Pancreas (tissue), 10 donors: ENCODE results near the gene NEGR1. TPM values are rescaled to one million over a fixed set of nuclear protein-coding genes. Genes with fewer than 3 reads are reported as not detected.

Source experiments
- ATAC-seq, 4 donors: fragments of 200-7000 bp; cut with Tn5 transposase; one replicate each; pipeline versions ENCODE4 v1.8.0 to v1.9.1; 2020; ENCODE audit warnings: mild to moderate bottlenecking in 4 of 4, moderate library complexity in 4 of 4
- DNase-seq, 6 donors: peaks; one replicate each; pipeline ENCODE4 v3.0.0-alpha.2; 2020
- FAIRE-seq: peaks from 2 replicates; lab custom pipeline; 2012; peaks lifted over from hg19 to GRCh38; lab: Jason Lieb, UNC
- H3K27ac ChIP-seq, 4 donors: fragments of 200-600 bp; sonication (generic); 1 replicate in 3 of 4; 2 replicates in 1 of 4; pipeline versions ENCODE4 v1.5.0 to v1.8.0; 2020
- H3K27me3 ChIP-seq, 4 donors: fragments of 200-600 bp; one replicate each; pipeline ENCODE4 v1.8.0; 2021
- H3K36me3 ChIP-seq, 3 donors: fragments of 200-600 bp; sonication (generic) in 1 of 3; one replicate each; pipeline versions ENCODE4 v1.5.0 to v1.8.0; 2020 to 2021
- H3K4me1 ChIP-seq, 3 donors: fragments of 200-600 bp; one replicate each; pipeline ENCODE4 v1.8.0; 2021
- H3K4me3 ChIP-seq, 4 donors: fragments of 200-600 bp; sonication (generic) in 2 of 4; one replicate each; pipeline versions ENCODE4 v1.5.0 to v1.8.0; 2020 to 2021
- H3K9me3 ChIP-seq, 4 donors: fragments of 200-600 bp; one replicate each; pipeline ENCODE4 v1.8.0; 2021
- CTCF ChIP-seq, 4 donors: fragments of 200-600 bp; sonication (generic) in 3 of 4; IDR thresholded peaks; one replicate each; pipeline versions ENCODE4 v1.5.0 to v1.8.0; 2021; ENCODE audit warnings: antibody characterized with exemption in 4 of 4
- WGBS, 2 donors: extraction: QIAGEN DNeasy Blood & Tissue Kit; methylation state at CpG; one replicate each; pipeline ENCODE4 v1.1.7; 2013; 5-methylcytosine and 5-hydroxymethylcytosine counted together
- intact Hi-C, 3 donors: fragments of 100-400 bp; cut with DNase I; formaldehyde crosslinking; loops; one replicate each; pipeline versions ENCODE4 v1.11.1 to v1.14.2; 2022
- polyA plus RNA-seq, 2 donors: library from polyadenylated mRNA; stranded (reverse); fragments of 200-250 nt; gene quantifications; one replicate each; pipeline ENCODE4 v1.2.3, GENCODE V29; 2013
- total RNA-seq, 6 donors: library from RNA; stranded (reverse); fragmentation: NEBNext Ultra II Directional in 4 of 6; extraction: Animal tissue kit (Norgen Biotek cat#: 25700) in 4 of 6; gene quantifications; one replicate each; pipeline versions ENCODE4 v1.2.1 to v1.2.4, GENCODE V29; 2021 to 2023
- donor health status: healthy with polysubstance abuse.
- donor health status: DM: no; HTN: no; CAD: no; lungs with moderate emphysema.
- donor health status: DM: no; HTN: no; CAD: no.
- donor health status: control.
- donor health status: control.
- donor health status: Bipolar disorder and iron deficiency.
- donor health status: DM: yes; HTN: yes; CAD: no.
- donor health status: DM: no; HTN: no; CAD: no.
- donor health status: DM: no; HTN: no; CAD: no.
- donor health status: DM: yes; HTN: yes; CAD: no.

NEGR1 gene
- total and polyA plus RNA-seq, 8 donors, result 1.2 to 9.3 (median 3.4) TPM

GRCh38 chr1:71979882-71980281 lies 302.5 kb downstream of the NEGR1 start:
- Histone ChIP-seq H3K27me3 (no peaks in the 10 kb centered on the region), H3K36me3 (no peaks in the 10 kb centered on the region), H3K4me3 (no peak overlapping the region), H3K4me1 (no peaks in the 10 kb centered on the region), H3K27ac (no peak overlapping the region), H3K9me3 (no peaks in the 10 kb centered on the region)
- intact Hi-C loops, result no loop called here
- DNase-seq, result no peak
- ATAC-seq, result no peak
- no peak for FAIRE-seq
- no peak for TF ChIP-seq CTCF (IDR thresholded peaks at IDR 0.05)
- 59 to 80% methylated on average over 1 of the region's 1 CpG for WGBS, 2 donors

- intact Hi-C loops, result no loop called here
- Histone ChIP-seq H3K27me3 (no peaks in the 10 kb centered on the region), H3K9me3 (no peaks in the 10 kb centered on the region), H3K4me1 (no peaks in the 10 kb centered on the region), H3K27ac (no peak overlapping the region), H3K4me3 (no peak overlapping the region), H3K36me3 (no peaks in the 10 kb centered on the region)
- no peak for ATAC-seq
- FAIRE-seq, result no peak
- no peak for TF ChIP-seq CTCF (IDR thresholded peaks at IDR 0.05)
- 49 to 65% methylated on average over 2 of the region's 2 CpGs for WGBS, 2 donors
- no peak for DNase-seq
Observed at GRCh38 chr1:71967670-71968069, 314.7 kb downstream of the NEGR1 start.

- Histone ChIP-seq H3K4me3 (no peak overlapping the region), H3K27ac (no peak overlapping the region), H3K27me3 (no peaks in the 10 kb centered on the region), H3K4me1 (no peaks in the 10 kb centered on the region), H3K9me3 (no peaks in the 10 kb centered on the region), H3K36me3 (no peaks in the 10 kb centered on the region)
- no peak for TF ChIP-seq CTCF (IDR thresholded peaks at IDR 0.05)
- no peak for FAIRE-seq
- intact Hi-C loops, result no loop called here
- DNase-seq, result no peak
- WGBS, 2 donors, result 82 to 89% methylated on average over 6 of the region's 6 CpGs
- no peak for ATAC-seq
Observed at GRCh38 chr1:71964188-71964587, 318.2 kb downstream of the NEGR1 start.

DNA sequence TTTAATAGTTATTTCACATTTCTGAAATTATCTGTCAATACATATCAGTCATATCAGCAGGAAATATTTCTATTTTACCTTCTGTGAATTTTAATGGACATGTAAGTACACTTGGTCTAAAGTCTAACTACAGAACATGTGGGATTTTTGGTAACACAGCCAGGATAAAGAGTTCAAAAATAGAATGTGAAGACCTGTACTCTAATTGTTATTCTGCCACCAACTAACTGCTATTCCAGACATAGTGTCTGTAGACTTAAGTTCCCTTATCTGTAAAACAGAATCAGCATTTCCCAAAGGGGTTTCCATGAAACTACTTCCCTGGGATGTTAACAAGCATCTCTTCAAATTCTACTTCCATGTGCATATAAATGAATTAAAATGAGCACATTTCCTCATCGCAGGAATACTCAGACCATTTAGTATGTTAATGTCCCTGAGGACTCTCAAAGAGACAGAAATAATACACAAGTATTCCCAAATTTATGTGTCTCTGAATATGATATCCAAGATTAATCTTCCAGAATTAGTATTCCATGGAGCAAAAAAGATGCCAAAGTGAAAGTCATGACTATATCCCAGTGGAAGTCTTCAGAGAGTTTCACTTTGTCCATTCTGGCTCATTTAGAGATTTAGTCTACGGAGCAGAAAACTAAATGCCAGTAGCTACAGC lies 325.6 kb downstream of the NEGR1 start:
- Histone ChIP-seq H3K9me3 (no peaks in the 10 kb centered on the region), H3K36me3 (no peaks in the 10 kb centered on the region), H3K27me3 (no peaks in the 10 kb centered on the region), H3K4me1 (no peaks in the 10 kb centered on the region), H3K27ac (no peak overlapping the region), H3K4me3 (no peak overlapping the region)
- WGBS, 2 donors, result 80 to 82% methylated on average over 2 of the region's 2 CpGs
- no peak for TF ChIP-seq CTCF (IDR thresholded peaks at IDR 0.05)
- ATAC-seq (no peak), DNase-seq (no peak), FAIRE-seq (no peak)
- intact Hi-C loops, result no loop called here

DNA sequence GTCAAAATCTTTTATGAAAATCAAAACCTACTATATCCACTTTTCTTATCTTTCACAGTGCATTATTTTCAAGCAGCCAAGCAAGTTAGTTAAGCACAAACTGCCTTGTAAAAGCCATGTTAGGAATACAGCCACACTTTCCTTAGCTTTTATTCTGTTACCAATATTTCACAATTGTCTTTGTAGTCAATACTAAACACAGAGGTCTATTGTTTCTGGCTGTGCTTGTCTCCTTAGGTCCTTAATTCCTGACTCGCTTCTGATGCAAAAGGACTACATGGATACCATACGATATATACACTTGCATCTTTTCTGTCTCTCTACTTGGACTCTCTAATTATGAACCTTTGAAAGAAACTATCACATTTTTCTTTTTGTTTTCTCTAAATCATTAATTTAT lies 331.8 kb downstream of the NEGR1 start:
- H3K27me3 ChIP-seq, result no peaks in the 10 kb centered on the region
- intact Hi-C loops, result no loop called here
- ATAC-seq, result no peak
- no peak overlapping the region for H3K27ac ChIP-seq
- DNase-seq, result no peak
- H3K4me1 ChIP-seq, result no peaks in the 10 kb centered on the region
- FAIRE-seq, result no peak
- 77 to 79% methylated on average over 2 of the region's 2 CpGs for whole genome bisulfite sequencing, 2 donors
- H3K4me3 ChIP-seq, result no peak overlapping the region
- TF ChIP-seq CTCF (IDR thresholded peaks at IDR 0.05), result no peak
- H3K36me3 ChIP-seq, result no peaks in the 10 kb centered on the region
- no peaks in the 10 kb centered on the region for H3K9me3 ChIP-seq
